ENCODE measurements around the gene CTSH. TPM values are rescaled to one million over a fixed set of nuclear protein-coding genes. Genes with fewer than 3 reads are reported as not detected.

The CTSH gene
- total RNA-seq, 1 donor from 2014 or later, result 5.7 TPM

DNA sequence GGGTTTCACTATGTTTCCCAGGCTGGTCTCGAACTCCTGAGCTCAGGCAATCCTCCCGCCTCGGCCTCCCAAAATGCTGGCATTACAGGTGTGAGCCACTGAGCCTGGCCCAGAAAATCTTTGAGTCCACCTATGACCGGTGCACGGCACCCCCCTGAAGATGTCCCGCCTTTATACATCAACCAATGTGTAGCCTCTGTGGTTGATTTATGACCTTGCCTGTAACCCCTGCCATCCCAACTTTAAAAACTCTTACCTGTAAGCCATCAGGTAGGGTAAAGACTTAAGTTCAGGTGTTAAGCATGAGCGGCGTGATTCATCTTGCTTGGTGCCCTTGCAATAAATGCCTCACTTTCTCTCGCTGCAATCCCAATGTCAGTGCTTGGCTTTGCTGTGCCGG lies 14.5 kb upstream of the CTSH start:
- no peak for TF ChIP-seq CTCF (IDR thresholded peaks at IDR 0.05; ENCODE audit: insufficient read depth, low read depth, low read length)
- no peak for TF ChIP-seq EZH2 (IDR thresholded peaks at IDR 0.05; ENCODE audit: insufficient read depth, low read length)
- Mint-ChIP-seq H3K9me3 (ENCODE audit: unreplicated experiment) (peaks cover 5% of the 10 kb centered on the region), H3K27ac (ENCODE audit: unreplicated experiment) (no peak overlapping the region), H3K4me1 (ENCODE audit: low read depth, unreplicated experiment) (peaks cover 2% of the 10 kb centered on the region), H3K36me3 (ENCODE audit: low read depth, unreplicated experiment) (no peaks in the 10 kb centered on the region), H3K4me3 (ENCODE audit: unreplicated experiment) (no peak overlapping the region), H3K27me3 (ENCODE audit: low read depth, unreplicated experiment) (peaks cover 12% of the 10 kb centered on the region)
- Histone ChIP-seq H3K36me3 (ENCODE audit: insufficient read depth, low read length) (no peaks in the 10 kb centered on the region), H4K20me1 (ENCODE audit: insufficient read depth, low read length) (no peaks in the 10 kb centered on the region), H2AFZ (ENCODE audit: low read depth, low read length) (no peak overlapping the region), H3K9me3 (ENCODE audit: insufficient read depth, low read depth, low read length) (peaks cover 7% of the 10 kb centered on the region), H3K27me3 (ENCODE audit: insufficient read depth, low read length) (peaks cover 2% of the 10 kb centered on the region), H3K4me2 (ENCODE audit: low read length) (no peak overlapping the region), H3K79me2 (ENCODE audit: insufficient read depth, low read length) (no peaks in the 10 kb centered on the region), H3K27ac (ENCODE audit: low read depth, low read length) (no peak overlapping the region), H3K9ac (ENCODE audit: low read length) (no peak overlapping the region), H3K4me3 (ENCODE audit: insufficient read depth, low read depth, low read length) (no peak overlapping the region), H3K4me1 (ENCODE audit: insufficient read depth, low read length) (no peaks in the 10 kb centered on the region)
- no peak for DNase-seq (ENCODE audit: low read depth)
- no peak for FAIRE-seq

GRCh38 chr15:78957416-78958093 lies 12.7 kb upstream of the CTSH start:
- H3K79me2 ChIP-seq (ENCODE audit: insufficient read depth, low read length), result no peaks in the 10 kb centered on the region
- Mint-ChIP-seq H3K36me3 (ENCODE audit: low read depth, unreplicated experiment) (no peaks in the 10 kb centered on the region), H3K9me3 (ENCODE audit: unreplicated experiment) (peaks cover 5% of the 10 kb centered on the region), H3K27me3 (ENCODE audit: low read depth, unreplicated experiment) (peaks cover 17% of the 10 kb centered on the region), H3K4me1 (ENCODE audit: low read depth, unreplicated experiment) (peaks cover 2% of the 10 kb centered on the region), H3K27ac (ENCODE audit: unreplicated experiment) (no peak overlapping the region), H3K4me3 (ENCODE audit: unreplicated experiment) (no peak overlapping the region)
- H3K4me2 ChIP-seq (ENCODE audit: low read length), result no peak overlapping the region
- no peaks in the 10 kb centered on the region for H3K36me3 ChIP-seq (ENCODE audit: insufficient read depth, low read length)
- no peak for TF ChIP-seq CTCF (IDR thresholded peaks at IDR 0.05; ENCODE audit: insufficient read depth, low read depth, low read length)
- TF ChIP-seq EZH2 (IDR thresholded peaks at IDR 0.05; ENCODE audit: insufficient read depth, low read length), result no peak
- FAIRE-seq (no peak), DNase-seq (ENCODE audit: low read depth) (no peak)
- no peaks in the 10 kb centered on the region for H4K20me1 ChIP-seq (ENCODE audit: insufficient read depth, low read length)
- H2AFZ ChIP-seq (ENCODE audit: low read depth, low read length), result no peak overlapping the region
- H3K9me3 ChIP-seq (ENCODE audit: insufficient read depth, low read depth, low read length), result peaks cover 7% of the 10 kb centered on the region
- no peak overlapping the region for H3K9ac ChIP-seq (ENCODE audit: low read length)
- H3K27me3 ChIP-seq (ENCODE audit: insufficient read depth, low read length), result peaks cover 2% of the 10 kb centered on the region
- no peak overlapping the region for H3K27ac ChIP-seq (ENCODE audit: low read depth, low read length)
- no peaks in the 10 kb centered on the region for H3K4me1 ChIP-seq (ENCODE audit: insufficient read depth, low read length)
- no peak overlapping the region for H3K4me3 ChIP-seq (ENCODE audit: insufficient read depth, low read depth, low read length)

GRCh38 chr15:78956937-78957336 lies 12.1 kb upstream of the CTSH start:
- H3K9me3 Mint-ChIP-seq (ENCODE audit: unreplicated experiment), result peaks cover 5% of the 10 kb centered on the region
- H3K4me1 ChIP-seq (ENCODE audit: insufficient read depth, low read length), result peaks cover under 1% of the 10 kb centered on the region
- no peak overlapping the region for H3K4me3 Mint-ChIP-seq (ENCODE audit: unreplicated experiment)
- H3K4me2 ChIP-seq (ENCODE audit: low read length), result no peak overlapping the region
- no peaks in the 10 kb centered on the region for H3K79me2 ChIP-seq (ENCODE audit: insufficient read depth, low read length)
- H3K4me1 Mint-ChIP-seq (ENCODE audit: low read depth, unreplicated experiment), result peaks cover 2% of the 10 kb centered on the region
- H2AFZ ChIP-seq (ENCODE audit: low read depth, low read length), result no peak overlapping the region
- peak overlapping the region; percentile 34 for H3K27ac Mint-ChIP-seq (ENCODE audit: unreplicated experiment)
- FAIRE-seq (no peak), DNase-seq (ENCODE audit: low read depth) (no peak)
- H3K27ac ChIP-seq (ENCODE audit: low read depth, low read length), result no peak overlapping the region
- H3K36me3 Mint-ChIP-seq (ENCODE audit: low read depth, unreplicated experiment), result no peaks in the 10 kb centered on the region
- H3K36me3 ChIP-seq (ENCODE audit: insufficient read depth, low read length), result no peaks in the 10 kb centered on the region
- peaks cover 7% of the 10 kb centered on the region for H3K9me3 ChIP-seq (ENCODE audit: insufficient read depth, low read depth, low read length)
- H4K20me1 ChIP-seq (ENCODE audit: insufficient read depth, low read length), result no peaks in the 10 kb centered on the region
- H3K27me3 ChIP-seq (ENCODE audit: insufficient read depth, low read length), result peaks cover 2% of the 10 kb centered on the region
- no peak overlapping the region for H3K9ac ChIP-seq (ENCODE audit: low read length)
- no peak for TF ChIP-seq CTCF (IDR thresholded peaks at IDR 0.05; ENCODE audit: insufficient read depth, low read depth, low read length)
- TF ChIP-seq EZH2 (IDR thresholded peaks at IDR 0.05; ENCODE audit: insufficient read depth, low read length), result no peak
- peaks cover 17% of the 10 kb centered on the region for H3K27me3 Mint-ChIP-seq (ENCODE audit: low read depth, unreplicated experiment)
- no peak overlapping the region for H3K4me3 ChIP-seq (ENCODE audit: insufficient read depth, low read depth, low read length)

Measured in astrocyte (in vitro differentiated cells and primary cell).